Epithelial cell of proximal tubule (primary cell): ENCODE data around the gene ALG6. TPM values are rescaled to one million over a fixed set of nuclear protein-coding genes. Genes with fewer than 3 reads are reported as not detected.
"Not testable (repeated sequence)": the region's sequence is repeated elsewhere in the genome, so short reads cannot be mapped to it uniquely, and the experiment has no call there.

ENCODE experiments used
- DNase-seq: peaks from one replicate; pipeline ENCODE4 v3.0.0-alpha.2; 2011; ENCODE audit warnings: low read depth
- H3K4me3 ChIP-seq: 2 replicates; pipeline ENCODE4 v1.5.1; 2011; ENCODE audit warnings: low read depth, mild to moderate bottlenecking, low read length
- total RNA-seq: library from RNA; depleted of rRNA; stranded (reverse); fragments of >200 nt; gene quantifications from 2 replicates; pipeline ENCODE4 v1.2.3, GENCODE V29; 2015
- TF ChIP-seq, protein P1 (sequence below): conservative IDR thresholded peaks from 2 replicates; pipeline ENCODE4 v1.5.1; 2012; ENCODE audit warnings: low read depth, mild to moderate bottlenecking, low read length

The ALG6 gene
- total RNA-seq, 1 donor from 2014 or later, result 7.8 TPM

DNA sequence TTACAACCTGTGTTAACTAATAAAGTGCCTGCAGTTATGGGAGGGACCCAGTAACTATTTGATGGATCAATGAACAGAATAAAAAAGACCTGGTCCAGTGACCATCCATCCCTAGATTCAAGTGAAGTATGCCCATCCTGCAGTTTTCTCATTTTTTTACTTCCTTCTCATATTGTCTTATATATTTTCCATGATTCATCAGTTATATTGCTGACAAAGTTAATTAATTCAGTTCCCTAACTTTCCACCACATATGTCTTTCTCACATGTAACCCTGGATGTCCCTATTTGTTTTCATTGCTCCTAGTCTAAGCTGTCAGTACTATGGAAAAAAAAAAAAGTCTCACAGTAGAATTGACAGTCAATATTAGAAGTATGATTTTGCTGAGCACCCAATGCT lies 91.3 kb downstream of the ALG6 start:
- TF ChIP-seq, protein P1, sequence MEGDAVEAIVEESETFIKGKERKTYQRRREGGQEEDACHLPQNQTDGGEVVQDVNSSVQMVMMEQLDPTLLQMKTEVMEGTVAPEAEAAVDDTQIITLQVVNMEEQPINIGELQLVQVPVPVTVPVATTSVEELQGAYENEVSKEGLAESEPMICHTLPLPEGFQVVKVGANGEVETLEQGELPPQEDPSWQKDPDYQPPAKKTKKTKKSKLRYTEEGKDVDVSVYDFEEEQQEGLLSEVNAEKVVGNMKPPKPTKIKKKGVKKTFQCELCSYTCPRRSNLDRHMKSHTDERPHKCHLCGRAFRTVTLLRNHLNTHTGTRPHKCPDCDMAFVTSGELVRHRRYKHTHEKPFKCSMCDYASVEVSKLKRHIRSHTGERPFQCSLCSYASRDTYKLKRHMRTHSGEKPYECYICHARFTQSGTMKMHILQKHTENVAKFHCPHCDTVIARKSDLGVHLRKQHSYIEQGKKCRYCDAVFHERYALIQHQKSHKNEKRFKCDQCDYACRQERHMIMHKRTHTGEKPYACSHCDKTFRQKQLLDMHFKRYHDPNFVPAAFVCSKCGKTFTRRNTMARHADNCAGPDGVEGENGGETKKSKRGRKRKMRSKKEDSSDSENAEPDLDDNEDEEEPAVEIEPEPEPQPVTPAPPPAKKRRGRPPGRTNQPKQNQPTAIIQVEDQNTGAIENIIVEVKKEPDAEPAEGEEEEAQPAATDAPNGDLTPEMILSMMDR, result no peak
- no peak for DNase-seq
- H3K4me3 ChIP-seq, result no peak overlapping the region

DNA sequence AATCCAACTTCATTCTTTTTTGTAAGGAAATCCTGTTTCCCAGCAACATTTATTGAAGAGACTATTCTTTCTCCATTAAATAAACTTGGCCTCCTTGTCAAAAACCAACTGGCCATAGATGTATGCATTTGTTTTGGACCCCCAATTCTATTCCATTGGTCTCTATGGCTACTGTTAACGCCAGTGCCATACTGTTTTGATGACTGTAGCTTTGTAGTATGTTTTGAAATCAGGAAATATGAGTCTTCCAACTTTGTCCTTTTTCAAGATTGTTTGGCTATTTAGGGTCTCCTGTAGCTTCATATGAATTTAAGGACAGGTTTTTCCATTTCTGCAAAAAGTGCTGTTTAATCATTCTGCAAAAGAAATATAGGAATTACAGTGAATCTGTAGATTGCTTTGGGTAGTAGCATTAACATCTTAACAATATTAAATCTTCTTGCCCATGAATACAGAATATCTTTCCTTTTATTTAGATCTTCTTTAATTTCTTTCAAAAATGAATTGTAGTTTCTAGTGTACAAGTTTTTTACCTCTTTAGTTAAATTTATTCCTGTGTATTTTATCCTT lies 94.3 kb downstream of the ALG6 start:
- H3K4me3 ChIP-seq, result no peak overlapping the region
- DNase-seq, result no peak
- TF ChIP-seq, protein P1, result no peak

DNA sequence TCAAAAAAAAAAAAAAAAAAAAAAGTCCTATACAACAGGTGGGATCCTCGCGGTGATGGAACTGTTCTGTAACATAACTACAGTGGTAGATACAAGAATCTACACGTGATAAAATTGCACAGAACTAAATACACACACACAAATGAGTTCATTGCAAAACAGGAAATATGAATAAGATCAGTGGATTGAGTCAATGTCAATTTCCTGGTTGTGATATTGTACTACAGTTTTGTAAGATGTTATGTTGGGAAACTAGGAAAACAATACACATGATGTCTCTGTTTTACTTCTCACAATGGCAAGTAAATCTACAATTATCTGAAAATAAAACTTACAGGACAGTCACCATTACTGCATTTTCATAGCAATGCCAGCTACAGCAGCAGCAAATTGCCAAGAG lies 95.8 kb downstream of the ALG6 start:
- no peak overlapping the region for H3K4me3 ChIP-seq
- TF ChIP-seq, protein P1, result no peak
- DNase-seq, result no peak

DNA sequence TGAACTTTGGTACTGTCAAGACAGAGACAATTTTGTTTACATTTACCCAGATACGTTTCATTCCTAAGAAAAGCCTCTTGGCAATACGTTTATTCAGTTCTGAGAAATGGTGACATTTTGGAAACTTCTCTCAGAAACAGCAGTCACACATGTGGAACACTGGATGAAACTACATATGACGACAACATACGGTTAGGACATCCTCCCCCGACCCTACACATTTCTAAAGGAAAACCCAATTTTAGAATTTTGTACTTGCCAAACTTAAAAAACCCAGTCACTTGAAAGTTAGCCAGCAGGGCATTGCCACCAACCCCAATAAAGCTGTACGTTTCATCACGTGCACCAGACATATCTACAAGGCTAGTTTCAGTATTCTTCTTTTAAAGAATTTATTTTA lies 98.8 kb downstream of the ALG6 start:
- DNase-seq, result no peak
- no peak overlapping the region for H3K4me3 ChIP-seq
- TF ChIP-seq, protein P1, result no peak

DNA sequence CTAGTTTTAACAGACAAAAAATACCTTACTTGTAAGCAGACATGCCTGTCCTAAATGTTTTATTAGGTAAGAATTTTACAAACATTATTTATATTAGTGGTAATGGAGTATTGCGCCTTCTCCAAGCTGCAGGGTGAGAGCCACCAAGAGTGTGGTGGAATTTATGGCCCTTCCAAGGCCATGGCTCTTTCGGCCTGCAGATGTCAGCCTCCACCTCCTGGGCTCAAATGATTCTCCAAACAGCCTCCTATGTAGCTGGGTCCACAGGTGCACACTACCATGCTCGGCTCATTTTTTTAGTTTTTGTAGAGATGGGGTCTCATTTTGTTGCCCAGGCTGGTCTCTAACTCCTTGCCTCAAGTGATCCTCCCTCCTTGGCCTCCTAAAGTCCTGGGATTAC lies 99.3 kb downstream of the ALG6 start:
- DNase-seq, result no peak
- no peak overlapping the region for H3K4me3 ChIP-seq
- TF ChIP-seq, protein P1, result peak; percentile 8

DNA sequence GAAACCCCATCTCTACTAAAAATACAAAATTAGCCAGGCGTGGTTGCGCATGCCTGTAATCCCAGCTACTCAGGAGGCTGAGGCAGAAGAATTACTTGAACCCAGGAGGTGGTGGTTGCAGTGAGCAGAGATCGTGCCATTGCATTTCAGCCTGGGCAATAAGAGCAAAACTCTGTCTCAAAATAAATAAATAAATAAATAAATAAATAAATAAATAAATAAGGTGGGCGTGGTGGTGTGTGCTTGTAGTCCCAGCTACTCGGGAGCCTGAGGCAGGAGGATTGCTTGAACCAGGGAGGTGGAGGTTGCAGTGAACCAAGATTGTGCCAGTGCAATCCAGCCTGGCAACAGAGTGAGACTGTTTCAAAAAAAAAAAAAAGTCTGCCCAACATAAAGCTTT lies 101.3 kb downstream of the ALG6 start:
- not testable (repeated sequence) for H3K4me3 ChIP-seq, DNase-seq

DNA sequence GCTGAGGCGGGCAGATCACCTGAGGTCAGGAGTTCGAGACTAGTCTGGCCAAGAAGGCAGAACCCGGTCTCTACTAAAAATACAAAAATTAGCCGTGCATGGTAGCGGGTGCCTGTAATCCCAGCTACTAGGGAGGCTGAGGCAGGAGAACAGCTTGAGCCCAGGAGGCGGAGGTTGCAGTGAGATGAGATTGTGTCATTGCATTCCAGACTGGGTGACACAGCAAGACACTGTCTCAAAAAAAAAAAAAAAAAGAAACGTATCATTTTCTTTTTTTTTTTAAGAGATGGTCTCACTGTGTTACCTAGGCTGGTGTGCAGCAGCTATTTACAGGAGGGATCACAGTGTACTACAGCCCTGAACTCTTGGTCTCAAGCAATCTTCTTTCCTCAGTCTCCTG lies 108.3 kb downstream of the ALG6 start:
- DNase-seq, result no peak
- TF ChIP-seq, protein P1, result no peak
- no peak overlapping the region for H3K4me3 ChIP-seq
